IPS-20b (cell line): ENCODE measurements around the gene COA8.

ENCODE experiments used
- H3K27ac ChIP-seq: one replicate; pipeline ENCODE4 v1.5.1; 2013; ENCODE audit warnings: low read length
- H3K27me3 ChIP-seq: 2 replicates; pipeline ENCODE4 v1.6.1; 2013; ENCODE audit warnings: mild to moderate bottlenecking, low read length, inconsistent platforms; ENCODE audit not compliant: insufficient read depth
- H3K36me3 ChIP-seq: 2 replicates; pipeline ENCODE4 v1.6.1; 2013; ENCODE audit warnings: low read depth, mild to moderate bottlenecking, inconsistent platforms, low read length, moderate library complexity; ENCODE audit not compliant: insufficient read depth
- H3K4me1 ChIP-seq: 2 replicates; pipeline ENCODE4 v1.6.1; 2013; ENCODE audit warnings: mild to moderate bottlenecking, control low read depth, inconsistent platforms, low read length, moderate library complexity; ENCODE audit not compliant: insufficient read depth
- H3K4me3 ChIP-seq: 2 replicates; pipeline ENCODE4 v1.5.1; 2013; ENCODE audit warnings: mild to moderate bottlenecking, low read length, inconsistent platforms
- H3K9ac ChIP-seq: 2 replicates; pipeline ENCODE4 v1.6.1; 2013; ENCODE audit warnings: low read depth, mild to moderate bottlenecking, inconsistent platforms, low read length, moderate library complexity
- H3K9me3 ChIP-seq: 2 replicates; pipeline ENCODE4 v1.6.1; 2013; ENCODE audit warnings: mild to moderate bottlenecking, low read depth, low read length, inconsistent platforms; ENCODE audit not compliant: insufficient read depth

Gene COA8

GRCh38 chr14:103625356-103626095 lies 62.8 kb downstream of the COA8 start:
- Histone ChIP-seq H3K9ac (no peak overlapping the region), H3K4me1 (peaks cover 3% of the 10 kb centered on the region; the same call in 1 of the 2 replicates), H3K27me3 (no peaks in the 10 kb centered on the region; the same call in 1 of the 2 replicates), H3K9me3 (no peaks in the 10 kb centered on the region), H3K36me3 (no peaks in the 10 kb centered on the region), H3K4me3 (no peak overlapping the region), H3K27ac (no peak overlapping the region)

GRCh38 chr14:103626146-103626850 lies 63.5 kb downstream of the COA8 start:
- no peaks in the 10 kb centered on the region for H3K9me3 ChIP-seq
- H3K9ac ChIP-seq: no peak overlapping the region
- H3K27me3 ChIP-seq: no peaks in the 10 kb centered on the region; the same call in 1 of the 2 replicates
- H3K27ac ChIP-seq: no peak overlapping the region
- H3K36me3 ChIP-seq: no peaks in the 10 kb centered on the region
- H3K4me1 ChIP-seq: peaks cover 3% of the 10 kb centered on the region; the same call in 1 of the 2 replicates
- no peak overlapping the region for H3K4me3 ChIP-seq

GRCh38 chr14:103627073-103628025 lies 64.6 kb downstream of the COA8 start:
- H3K27ac ChIP-seq: no peak overlapping the region
- H3K4me1 ChIP-seq: peaks cover 3% of the 10 kb centered on the region; the same call in 1 of the 2 replicates
- H3K36me3 ChIP-seq: no peaks in the 10 kb centered on the region
- no peaks in the 10 kb centered on the region for H3K9me3 ChIP-seq
- peak overlapping the region; percentile 95; the same call in 1 of the 2 replicates for H3K9ac ChIP-seq
- H3K27me3 ChIP-seq: no peaks in the 10 kb centered on the region; the same call in 1 of the 2 replicates
- no peak overlapping the region for H3K4me3 ChIP-seq

GRCh38 chr14:103628221-103628683 lies 65.5 kb downstream of the COA8 start:
- H3K4me3 ChIP-seq: peak overlapping the region; percentile 93
- H3K36me3 ChIP-seq: no peaks in the 10 kb centered on the region; the same call in 1 of the 2 replicates
- H3K27ac ChIP-seq: peak overlapping the region; percentile 97
- peaks cover 3% of the 10 kb centered on the region; the same call in 1 of the 2 replicates for H3K4me1 ChIP-seq
- no peaks in the 10 kb centered on the region; the same call in 1 of the 2 replicates for H3K27me3 ChIP-seq
- no peaks in the 10 kb centered on the region for H3K9me3 ChIP-seq
- H3K9ac ChIP-seq: peak overlapping the region; percentile 95

- Histone ChIP-seq H3K27me3 (no peaks in the 10 kb centered on the region; the same call in 1 of the 2 replicates), H3K9me3 (no peaks in the 10 kb centered on the region), H3K9ac (peak within 1 kb of the TSS; percentile 95), H3K36me3 (no peaks in the 10 kb centered on the region; the same call in 1 of the 2 replicates), H3K4me3 (peak within 1 kb of the TSS; percentile 93), H3K4me1 (peaks cover 3% of the 10 kb centered on the region; the same call in 1 of the 2 replicates), H3K27ac (peak within 1 kb of the TSS; percentile 97)
These were observed 66.1 kb downstream of the COA8 start, which contains the start of gene KLC1 for GRCh38 chr14:103628684-103629502. Gene KLC1 (plus strand): TSS chr14:103629211. CDS start chr14:103654565, 25,354 bp downstream.

GRCh38 chr14:103629503-103630121 lies 66.9 kb downstream of the COA8 start:
- H3K27ac ChIP-seq: no peak overlapping the region
- H3K9me3 ChIP-seq: no peaks in the 10 kb centered on the region
- H3K4me1 ChIP-seq: peaks cover 3% of the 10 kb centered on the region; the same call in 1 of the 2 replicates
- H3K27me3 ChIP-seq: no peaks in the 10 kb centered on the region; the same call in 1 of the 2 replicates
- H3K4me3 ChIP-seq: peak overlapping the region; percentile 93
- peak overlapping the region; percentile 95 for H3K9ac ChIP-seq
- no peaks in the 10 kb centered on the region; the same call in 1 of the 2 replicates for H3K36me3 ChIP-seq

GRCh38 chr14:103630364-103631108 lies 67.8 kb downstream of the COA8 start:
- Histone ChIP-seq H3K36me3 (no peaks in the 10 kb centered on the region; the same call in 1 of the 2 replicates), H3K9me3 (no peaks in the 10 kb centered on the region), H3K4me1 (peaks cover 3% of the 10 kb centered on the region; the same call in 1 of the 2 replicates), H3K4me3 (peak overlapping the region; percentile 93), H3K27ac (no peak overlapping the region), H3K27me3 (no peaks in the 10 kb centered on the region; the same call in 1 of the 2 replicates), H3K9ac (peak overlapping the region; percentile 95; the same call in 1 of the 2 replicates)

GRCh38 chr14:103633391-103633790 lies 70.6 kb downstream of the COA8 start:
- no peaks in the 10 kb centered on the region for H3K27me3 ChIP-seq
- H3K9me3 ChIP-seq: no peaks in the 10 kb centered on the region
- H3K4me3 ChIP-seq: no peak overlapping the region
- peaks cover 1% of the 10 kb centered on the region; the same call in 1 of the 2 replicates for H3K4me1 ChIP-seq
- no peak overlapping the region for H3K9ac ChIP-seq
- no peak overlapping the region for H3K27ac ChIP-seq
- H3K36me3 ChIP-seq: peaks cover 7% of the 10 kb centered on the region

GRCh38 chr14:103634156-103634555 lies 71.4 kb downstream of the COA8 start:
- Histone ChIP-seq H3K9ac (no peak overlapping the region), H3K27me3 (no peaks in the 10 kb centered on the region), H3K9me3 (no peaks in the 10 kb centered on the region), H3K36me3 (peaks cover 7% of the 10 kb centered on the region), H3K4me1 (no peaks in the 10 kb centered on the region; the same call in 1 of the 2 replicates), H3K27ac (no peak overlapping the region), H3K4me3 (no peak overlapping the region)
